ENCODE data around the gene LAPTM5. TPM values are rescaled to one million over a fixed set of nuclear protein-coding genes. Genes with fewer than 3 reads are reported as not detected.

LAPTM5 gene
- total RNA-seq, 1 experiment from 2014 or later: not detected

GRCh38 chr1:30712583-30712982 is 45.0 kb downstream of the LAPTM5 start:
- TF ChIP-seq, protein P1, sequence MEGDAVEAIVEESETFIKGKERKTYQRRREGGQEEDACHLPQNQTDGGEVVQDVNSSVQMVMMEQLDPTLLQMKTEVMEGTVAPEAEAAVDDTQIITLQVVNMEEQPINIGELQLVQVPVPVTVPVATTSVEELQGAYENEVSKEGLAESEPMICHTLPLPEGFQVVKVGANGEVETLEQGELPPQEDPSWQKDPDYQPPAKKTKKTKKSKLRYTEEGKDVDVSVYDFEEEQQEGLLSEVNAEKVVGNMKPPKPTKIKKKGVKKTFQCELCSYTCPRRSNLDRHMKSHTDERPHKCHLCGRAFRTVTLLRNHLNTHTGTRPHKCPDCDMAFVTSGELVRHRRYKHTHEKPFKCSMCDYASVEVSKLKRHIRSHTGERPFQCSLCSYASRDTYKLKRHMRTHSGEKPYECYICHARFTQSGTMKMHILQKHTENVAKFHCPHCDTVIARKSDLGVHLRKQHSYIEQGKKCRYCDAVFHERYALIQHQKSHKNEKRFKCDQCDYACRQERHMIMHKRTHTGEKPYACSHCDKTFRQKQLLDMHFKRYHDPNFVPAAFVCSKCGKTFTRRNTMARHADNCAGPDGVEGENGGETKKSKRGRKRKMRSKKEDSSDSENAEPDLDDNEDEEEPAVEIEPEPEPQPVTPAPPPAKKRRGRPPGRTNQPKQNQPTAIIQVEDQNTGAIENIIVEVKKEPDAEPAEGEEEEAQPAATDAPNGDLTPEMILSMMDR (conservative IDR thresholded peaks at IDR 0.05; ENCODE audit: low read depth, low read length): no peak
- TF ChIP-seq EZH2 (IDR thresholded peaks at IDR 0.05; ENCODE audit: low read length, unreplicated experiment) (no peak), EZH2phosphoT487 (IDR thresholded peaks at IDR 0.05; ENCODE audit: borderline replicate concordance, low read length) (no peak)
- no peak for DNase-seq

DNA sequence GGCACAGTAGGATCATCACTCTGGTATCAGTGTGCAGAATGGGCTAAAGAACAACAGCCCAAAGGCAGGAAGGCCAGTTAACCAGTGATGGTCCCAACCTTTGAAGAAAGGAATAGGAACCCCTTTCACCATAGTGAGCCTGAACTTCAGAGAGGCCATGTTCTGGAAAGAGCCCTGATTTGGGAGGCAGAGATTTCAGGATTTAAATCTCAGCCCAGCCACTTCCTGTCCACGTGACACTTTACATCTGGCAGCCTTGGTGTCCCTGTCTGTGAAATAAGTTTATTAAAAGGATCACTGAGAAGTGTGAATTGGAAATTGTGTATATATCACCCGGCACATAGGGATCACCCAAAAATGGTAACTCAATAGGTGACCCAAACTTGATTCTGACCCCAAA is 47.2 kb downstream of the LAPTM5 start:
- no peaks in the 10 kb centered on the region for H3K4me1 ChIP-seq (ENCODE audit: insufficient read depth, low read length)
- H4K20me1 ChIP-seq (ENCODE audit: low read length): no peaks in the 10 kb centered on the region
- TF ChIP-seq, protein P1 (conservative IDR thresholded peaks at IDR 0.05; ENCODE audit: low read depth, low read length): no peak
- TF ChIP-seq EZH2 (IDR thresholded peaks at IDR 0.05; ENCODE audit: low read length, unreplicated experiment) (no peak), EZH2phosphoT487 (IDR thresholded peaks at IDR 0.05; ENCODE audit: borderline replicate concordance, low read length) (no peak)
- H2AFZ ChIP-seq (ENCODE audit: low read length): no peak overlapping the region
- H3K4me3 ChIP-seq (ENCODE audit: low read length): no peak overlapping the region
- H3K27me3 ChIP-seq (ENCODE audit: low read length): peaks cover 8% of the 10 kb centered on the region; the same call in 1 of the 2 replicates
- ChIA-PET CTCF (no interaction called here), POLR2A (ENCODE audit: unreplicated experiment) (no interaction called here)
- no peak overlapping the region for H3K9ac ChIP-seq (ENCODE audit: low read length)
- no peaks in the 10 kb centered on the region for H3K79me2 ChIP-seq (ENCODE audit: low read length)
- H3K36me3 ChIP-seq (ENCODE audit: low read depth, low read length): no peaks in the 10 kb centered on the region
- no peaks in the 10 kb centered on the region for H3K9me2 ChIP-seq (replicated peaks; ENCODE audit: low read length)
- intact Hi-C loops (cut with micrococcal nuclease): no loop called here
- no TSS peak for BruUV-seq (replicated peaks)
- no peak overlapping the region for H3K27ac ChIP-seq (ENCODE audit: low read length)
- H3K4me2 ChIP-seq (ENCODE audit: low read length): no peak overlapping the region
- H3K9me3 ChIP-seq (ENCODE audit: low read length): no peaks in the 10 kb centered on the region
- ATAC-seq (no peak), DNase-seq (no peak)
- H3F3A ChIP-seq (ENCODE audit: low read length, unreplicated experiment): no peaks in the 10 kb centered on the region

More at GRCh38 chr1:30712583-30712982, 45.0 kb downstream of the LAPTM5 start:
- Histone ChIP-seq H3K36me3 (ENCODE audit: low read depth, low read length) (no peaks in the 10 kb centered on the region), H3K27me3 (ENCODE audit: low read length) (peaks cover 5% of the 10 kb centered on the region; the same call in 1 of the 2 replicates), H3K4me2 (ENCODE audit: low read length) (no peak overlapping the region), H2AFZ (ENCODE audit: low read length) (no peak overlapping the region), H3K79me2 (ENCODE audit: low read length) (no peaks in the 10 kb centered on the region), H3K27ac (ENCODE audit: low read length) (no peak overlapping the region), H3K4me1 (ENCODE audit: insufficient read depth, low read length) (no peaks in the 10 kb centered on the region), H3K9me3 (ENCODE audit: low read length) (no peaks in the 10 kb centered on the region), H3F3A (ENCODE audit: low read length, unreplicated experiment) (no peaks in the 10 kb centered on the region), H3K9ac (ENCODE audit: low read length) (no peak overlapping the region), H3K9me2 (replicated peaks; ENCODE audit: low read length) (no peaks in the 10 kb centered on the region), H3K4me3 (ENCODE audit: low read length) (no peak overlapping the region), H4K20me1 (ENCODE audit: low read length) (no peaks in the 10 kb centered on the region)
- ATAC-seq: no peak
- ChIA-PET POLR2A (ENCODE audit: unreplicated experiment) (no interaction called here), CTCF (no interaction called here)
- intact Hi-C loops (cut with micrococcal nuclease): no loop called here
- no TSS peak for BruUV-seq (replicated peaks)

DNA sequence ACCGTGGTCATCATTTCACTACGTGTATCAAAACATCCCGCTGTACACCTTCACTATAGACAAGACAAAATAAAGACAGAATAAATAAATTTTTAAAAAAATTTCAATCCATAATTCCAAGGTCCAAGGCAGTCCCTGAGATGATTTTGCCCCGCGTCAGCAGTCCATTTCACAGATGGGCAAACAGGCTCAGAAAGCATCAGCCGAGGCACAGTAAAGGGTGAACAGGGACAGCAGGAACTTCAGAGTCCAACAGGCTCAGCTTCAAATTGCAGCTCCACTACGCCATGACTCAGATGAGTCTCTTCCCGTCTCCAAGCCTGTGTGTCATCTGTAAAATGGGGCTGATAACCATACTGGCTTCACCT is 49.2 kb downstream of the LAPTM5 start:
- Histone ChIP-seq H3K9me3 (ENCODE audit: low read length) (no peaks in the 10 kb centered on the region), H3K9ac (ENCODE audit: low read length) (no peak overlapping the region), H3F3A (ENCODE audit: low read length, unreplicated experiment) (no peaks in the 10 kb centered on the region), H3K9me2 (replicated peaks; ENCODE audit: low read length) (no peaks in the 10 kb centered on the region), H3K4me1 (ENCODE audit: insufficient read depth, low read length) (no peaks in the 10 kb centered on the region), H3K27me3 (ENCODE audit: low read length) (peaks cover 8% of the 10 kb centered on the region; the same call in 1 of the 2 replicates), H3K36me3 (ENCODE audit: low read depth, low read length) (no peaks in the 10 kb centered on the region), H3K79me2 (ENCODE audit: low read length) (no peaks in the 10 kb centered on the region), H4K20me1 (ENCODE audit: low read length) (no peaks in the 10 kb centered on the region), H2AFZ (ENCODE audit: low read length) (no peak overlapping the region), H3K4me3 (ENCODE audit: low read length) (no peak overlapping the region), H3K4me2 (ENCODE audit: low read length) (no peak overlapping the region), H3K27ac (ENCODE audit: low read length) (no peak overlapping the region)
- no TSS peak for BruUV-seq (replicated peaks)
- no peak for ATAC-seq
- ChIA-PET CTCF (interaction anchor here (0.7 to 1.1 kb wide), 2 partner anchors 828 to 999 kb away, joined by 3 read pairs; no protein-coding TSS in a partner anchor), POLR2A (ENCODE audit: unreplicated experiment) (no interaction called here)
- no peak for TF ChIP-seq EZH2 (IDR thresholded peaks at IDR 0.05; ENCODE audit: low read length, unreplicated experiment)
- TF ChIP-seq EZH2phosphoT487 (IDR thresholded peaks at IDR 0.05; ENCODE audit: borderline replicate concordance, low read length): no peak
- TF ChIP-seq, protein P1 (conservative IDR thresholded peaks at IDR 0.05; ENCODE audit: low read depth, low read length): no peak
- intact Hi-C loops (cut with micrococcal nuclease): loop anchor here (1.0 to 10.0 kb wide), 6 partner anchors 916 to 1821 kb away; no protein-coding TSS in a partner anchor
- DNase-seq: no peak

Measured in PC-3 (cell line).